ENCODE results near the gene TUT4.

Gene TUT4

GRCh38 chr1:52511851-52512615, 40.9 kb downstream of the TUT4 start:
- Histone ChIP-seq H3K36me3 (ENCODE audit: control insufficient read depth, insufficient read depth, low read length) (peaks cover 6% of the 10 kb centered on the region), H3K27me3 (ENCODE audit: control insufficient read depth, insufficient read depth, low read length, poor library complexity, severe bottlenecking) (no peaks in the 10 kb centered on the region), H3K4me3 (ENCODE audit: insufficient read depth, low read depth, low read length) (no peak overlapping the region), H3K9me3 (ENCODE audit: control insufficient read depth, low read length) (no peaks in the 10 kb centered on the region), H3K4me1 (ENCODE audit: control insufficient read depth, insufficient read depth, low read length) (no peaks in the 10 kb centered on the region), H3K27ac (ENCODE audit: insufficient read depth, low read depth, low read length, poor library complexity, severe bottlenecking) (no peak overlapping the region)
- WGBS, 2 experiments: 95 to 100% methylated on average over 2 of the region's 2 CpGs

DNA sequence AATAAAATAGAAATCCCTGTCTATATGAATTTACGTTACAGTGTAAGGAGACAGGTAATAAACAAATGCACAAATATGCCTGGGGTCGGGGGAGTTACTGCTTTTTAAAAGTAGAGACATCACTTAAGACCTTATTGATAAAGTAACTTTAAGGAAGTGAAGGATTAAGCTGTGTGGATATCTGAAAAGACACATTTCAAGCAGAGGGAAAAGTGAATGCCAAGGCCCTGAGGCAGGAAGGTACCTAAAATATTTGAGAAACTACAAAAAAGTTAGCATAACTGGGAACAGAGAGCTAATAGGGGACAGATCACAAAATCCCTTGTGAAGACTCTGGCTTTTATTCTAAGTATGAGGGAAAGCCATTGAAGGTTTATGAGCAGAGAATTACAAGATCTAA, 41.5 kb downstream of the TUT4 start:
- Histone ChIP-seq H3K27ac (ENCODE audit: insufficient read depth, low read depth, low read length, poor library complexity, severe bottlenecking) (no peak overlapping the region), H3K4me3 (ENCODE audit: insufficient read depth, low read depth, low read length) (no peak overlapping the region), H3K36me3 (ENCODE audit: control insufficient read depth, insufficient read depth, low read length) (peaks cover 6% of the 10 kb centered on the region), H3K4me1 (ENCODE audit: control insufficient read depth, insufficient read depth, low read length) (no peaks in the 10 kb centered on the region), H3K27me3 (ENCODE audit: control insufficient read depth, insufficient read depth, low read length, poor library complexity, severe bottlenecking) (no peaks in the 10 kb centered on the region), H3K9me3 (ENCODE audit: control insufficient read depth, low read length) (no peaks in the 10 kb centered on the region)
- WGBS, 2 experiments: 95 to 100% methylated on average over 2 of the region's 2 CpGs

DNA sequence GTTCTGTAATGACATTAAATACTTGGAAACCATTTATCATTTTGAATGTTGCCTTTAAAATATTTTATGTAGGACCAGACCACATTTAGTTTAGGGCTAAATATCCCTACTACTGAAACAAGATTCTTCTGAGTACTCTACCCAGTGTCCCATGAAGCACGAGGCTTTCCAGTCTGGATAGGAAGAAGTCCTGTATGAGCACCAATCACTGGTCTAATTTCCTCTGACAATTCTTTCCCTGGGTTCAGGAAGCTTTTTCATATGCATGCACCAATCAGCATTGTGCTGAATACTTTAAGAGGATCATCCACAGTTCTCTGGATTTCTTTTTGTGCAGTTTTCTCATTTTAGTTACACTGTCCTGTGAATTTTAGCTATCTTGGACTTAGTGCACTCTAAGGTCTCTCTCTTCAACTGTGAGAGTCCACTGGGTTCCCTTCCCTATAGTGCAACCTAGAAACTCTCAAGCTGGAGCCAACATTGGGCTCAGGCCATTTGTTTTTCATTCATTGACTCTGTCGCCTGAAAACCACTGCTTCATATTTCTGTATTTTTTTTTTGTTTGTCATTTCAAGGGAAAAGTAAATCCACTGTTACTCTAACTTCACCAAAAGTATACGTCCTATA, 45.9 kb downstream of the TUT4 start:
- no peaks in the 10 kb centered on the region for H3K4me1 ChIP-seq (ENCODE audit: control insufficient read depth, insufficient read depth, low read length)
- H3K36me3 ChIP-seq (ENCODE audit: control insufficient read depth, insufficient read depth, low read length): peaks cover 2% of the 10 kb centered on the region
- H3K4me3 ChIP-seq (ENCODE audit: insufficient read depth, low read depth, low read length): no peak overlapping the region
- H3K27ac ChIP-seq (ENCODE audit: insufficient read depth, low read depth, low read length, poor library complexity, severe bottlenecking): no peak overlapping the region
- no peaks in the 10 kb centered on the region for H3K9me3 ChIP-seq (ENCODE audit: control insufficient read depth, low read length)
- no peaks in the 10 kb centered on the region for H3K27me3 ChIP-seq (ENCODE audit: control insufficient read depth, insufficient read depth, low read length, poor library complexity, severe bottlenecking)
- WGBS, 2 experiments: 68 to 84% methylated on average over 3 of the region's 3 CpGs

DNA sequence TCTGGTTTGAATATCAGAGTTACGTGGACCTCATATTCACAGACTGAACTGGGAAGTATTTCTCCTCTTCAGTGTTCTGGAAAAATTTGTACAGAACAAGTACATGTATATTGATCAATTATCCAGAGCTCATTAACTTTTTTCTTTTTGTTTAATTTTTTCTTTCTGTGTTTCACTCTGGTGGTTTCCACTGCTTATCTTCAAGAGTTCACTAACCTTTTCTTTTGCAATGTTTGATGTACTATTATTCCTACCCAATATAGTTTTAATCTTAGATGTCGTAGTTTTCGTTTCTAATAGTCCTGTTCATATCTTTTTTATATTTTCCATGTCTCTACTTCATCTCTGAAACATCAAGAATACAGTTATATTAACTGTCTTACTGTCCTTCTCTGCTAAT, 46.5 kb downstream of the TUT4 start:
- 96% methylated on average over 3 of the region's 3 CpGs for WGBS, 2 experiments
- H3K4me3 ChIP-seq (ENCODE audit: insufficient read depth, low read depth, low read length): no peak overlapping the region
- H3K36me3 ChIP-seq (ENCODE audit: control insufficient read depth, insufficient read depth, low read length): peaks cover 2% of the 10 kb centered on the region
- no peaks in the 10 kb centered on the region for H3K9me3 ChIP-seq (ENCODE audit: control insufficient read depth, low read length)
- H3K4me1 ChIP-seq (ENCODE audit: control insufficient read depth, insufficient read depth, low read length): no peaks in the 10 kb centered on the region
- H3K27me3 ChIP-seq (ENCODE audit: control insufficient read depth, insufficient read depth, low read length, poor library complexity, severe bottlenecking): no peaks in the 10 kb centered on the region
- H3K27ac ChIP-seq (ENCODE audit: insufficient read depth, low read depth, low read length, poor library complexity, severe bottlenecking): no peak overlapping the region

- H3K27me3 ChIP-seq (ENCODE audit: control insufficient read depth, insufficient read depth, low read length, poor library complexity, severe bottlenecking): no peaks in the 10 kb centered on the region
- H3K4me1 ChIP-seq (ENCODE audit: control insufficient read depth, insufficient read depth, low read length): no peaks in the 10 kb centered on the region
- no peaks in the 10 kb centered on the region for H3K9me3 ChIP-seq (ENCODE audit: control insufficient read depth, low read length)
- no peak overlapping the region for H3K27ac ChIP-seq (ENCODE audit: insufficient read depth, low read depth, low read length, poor library complexity, severe bottlenecking)
- peaks cover 2% of the 10 kb centered on the region for H3K36me3 ChIP-seq (ENCODE audit: control insufficient read depth, insufficient read depth, low read length)
- no peak overlapping the region for H3K4me3 ChIP-seq (ENCODE audit: insufficient read depth, low read depth, low read length)
- WGBS, 2 experiments: 86 to 96% methylated on average over 1 of the region's 1 CpG
Measured at GRCh38 chr1:52504720-52505119, 48.2 kb downstream of the TUT4 start.

DNA sequence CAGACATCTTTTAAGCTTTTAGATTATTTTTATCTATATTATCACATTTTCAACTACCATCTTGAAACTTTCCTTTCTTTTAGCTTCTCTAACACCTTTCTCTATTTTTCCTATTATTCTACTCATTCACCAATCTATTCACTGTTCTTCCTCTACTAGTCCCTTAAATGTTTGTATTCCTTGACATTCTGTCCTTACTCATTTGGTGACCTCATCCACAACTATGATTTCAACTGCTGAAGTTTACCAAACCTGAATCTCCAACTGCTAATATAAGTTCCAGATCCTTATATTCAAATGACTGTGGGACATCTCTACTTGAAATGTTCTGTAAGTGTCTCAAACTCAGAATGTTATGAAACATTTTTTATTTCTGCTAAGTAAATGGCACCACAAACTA, 49.2 kb downstream of the TUT4 start:
- Histone ChIP-seq H3K27ac (ENCODE audit: insufficient read depth, low read depth, low read length, poor library complexity, severe bottlenecking) (no peak overlapping the region), H3K9me3 (ENCODE audit: control insufficient read depth, low read length) (no peaks in the 10 kb centered on the region), H3K4me1 (ENCODE audit: control insufficient read depth, insufficient read depth, low read length) (no peaks in the 10 kb centered on the region), H3K27me3 (ENCODE audit: control insufficient read depth, insufficient read depth, low read length, poor library complexity, severe bottlenecking) (no peaks in the 10 kb centered on the region), H3K4me3 (ENCODE audit: insufficient read depth, low read depth, low read length) (no peak overlapping the region), H3K36me3 (ENCODE audit: control insufficient read depth, insufficient read depth, low read length) (peaks cover 2% of the 10 kb centered on the region)

GRCh38 chr1:52502789-52503188, 50.1 kb downstream of the TUT4 start:
- H3K27me3 ChIP-seq (ENCODE audit: control insufficient read depth, insufficient read depth, low read length, poor library complexity, severe bottlenecking): no peaks in the 10 kb centered on the region
- H3K4me1 ChIP-seq (ENCODE audit: control insufficient read depth, insufficient read depth, low read length): no peaks in the 10 kb centered on the region
- no peak overlapping the region for H3K27ac ChIP-seq (ENCODE audit: insufficient read depth, low read depth, low read length, poor library complexity, severe bottlenecking)
- H3K4me3 ChIP-seq (ENCODE audit: insufficient read depth, low read depth, low read length): no peak overlapping the region
- 93 to 98% methylated on average over 5 of the region's 5 CpGs for WGBS, 2 experiments
- no peaks in the 10 kb centered on the region for H3K9me3 ChIP-seq (ENCODE audit: control insufficient read depth, low read length)
- peaks cover 2% of the 10 kb centered on the region for H3K36me3 ChIP-seq (ENCODE audit: control insufficient read depth, insufficient read depth, low read length)

GRCh38 chr1:52487632-52488031, 65.3 kb downstream of the TUT4 start:
- Histone ChIP-seq H3K27me3 (ENCODE audit: control insufficient read depth, insufficient read depth, low read length, poor library complexity, severe bottlenecking) (no peaks in the 10 kb centered on the region), H3K36me3 (ENCODE audit: control insufficient read depth, insufficient read depth, low read length) (peaks cover 3% of the 10 kb centered on the region), H3K27ac (ENCODE audit: insufficient read depth, low read depth, low read length, poor library complexity, severe bottlenecking) (no peak overlapping the region), H3K4me3 (ENCODE audit: insufficient read depth, low read depth, low read length) (no peak overlapping the region), H3K4me1 (ENCODE audit: control insufficient read depth, insufficient read depth, low read length) (no peaks in the 10 kb centered on the region), H3K9me3 (ENCODE audit: control insufficient read depth, low read length) (no peaks in the 10 kb centered on the region)
- 100% methylated on average over 2 of the region's 2 CpGs for WGBS, 2 experiments

DNA sequence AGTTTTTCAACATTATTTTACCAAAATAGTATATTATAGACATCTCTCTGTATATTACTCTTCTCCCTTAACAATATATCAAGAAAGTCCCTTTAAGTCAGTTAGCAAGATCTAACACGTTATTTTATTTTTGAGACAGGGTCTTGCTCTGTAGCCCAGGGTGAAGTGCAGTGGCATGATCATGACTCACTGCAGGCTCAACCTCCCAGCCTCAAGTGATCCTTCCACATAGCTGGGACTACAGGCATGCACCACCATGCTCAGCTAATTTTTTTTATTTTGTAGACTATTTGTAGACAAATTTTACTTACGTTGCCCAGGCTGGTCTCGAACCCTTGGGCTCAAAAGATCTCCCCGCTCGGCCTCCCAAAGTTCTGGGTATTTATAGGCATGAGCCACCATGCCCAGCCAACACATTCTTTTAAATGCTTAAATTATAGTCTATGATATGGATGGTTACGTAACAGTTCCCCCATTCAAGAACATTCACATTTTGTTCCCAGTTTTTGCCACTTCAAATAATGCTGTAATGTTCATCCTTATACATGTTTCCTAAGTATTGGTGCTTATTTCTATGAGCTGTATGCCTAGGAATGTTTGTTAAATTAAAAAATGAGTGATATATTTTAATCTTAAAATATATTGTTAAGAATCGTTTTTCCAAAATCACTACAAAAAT, 70.4 kb downstream of the TUT4 start:
- no peaks in the 10 kb centered on the region for H3K4me1 ChIP-seq (ENCODE audit: control insufficient read depth, insufficient read depth, low read length)
- H3K9me3 ChIP-seq (ENCODE audit: control insufficient read depth, low read length): no peaks in the 10 kb centered on the region
- H3K4me3 ChIP-seq (ENCODE audit: insufficient read depth, low read depth, low read length): no peak overlapping the region
- H3K27ac ChIP-seq (ENCODE audit: insufficient read depth, low read depth, low read length, poor library complexity, severe bottlenecking): no peak overlapping the region
- H3K36me3 ChIP-seq (ENCODE audit: control insufficient read depth, insufficient read depth, low read length): peaks cover 3% of the 10 kb centered on the region
- 92 to 97% methylated on average over 5 to 7 of the region's 7 CpGs for whole genome bisulfite sequencing, 2 experiments
- no peaks in the 10 kb centered on the region for H3K27me3 ChIP-seq (ENCODE audit: control insufficient read depth, insufficient read depth, low read length, poor library complexity, severe bottlenecking)

DNA sequence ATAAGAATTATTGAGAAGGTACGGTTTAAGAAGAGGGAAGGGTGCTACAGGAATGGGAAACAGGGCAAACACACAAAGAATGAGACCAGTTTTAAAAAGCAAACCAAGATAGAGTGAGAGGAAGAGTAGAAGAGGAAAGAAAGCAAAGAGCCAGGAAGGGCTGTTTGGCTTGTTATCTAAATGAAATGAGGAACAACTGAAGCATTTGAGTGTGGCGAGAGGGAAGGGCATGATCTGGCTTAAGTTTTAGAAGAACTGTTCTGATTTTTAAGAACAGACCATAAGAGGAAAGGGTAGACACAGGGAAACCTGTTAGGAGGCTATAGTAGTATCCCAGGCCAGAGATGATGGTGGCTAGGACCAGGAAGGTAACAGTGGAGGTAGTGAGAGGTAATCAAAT, 73.8 kb downstream of the TUT4 start:
- Histone ChIP-seq H3K27ac (ENCODE audit: insufficient read depth, low read depth, low read length, poor library complexity, severe bottlenecking) (no peak overlapping the region), H3K4me3 (ENCODE audit: insufficient read depth, low read depth, low read length) (no peak overlapping the region), H3K9me3 (ENCODE audit: control insufficient read depth, low read length) (no peaks in the 10 kb centered on the region), H3K27me3 (ENCODE audit: control insufficient read depth, insufficient read depth, low read length, poor library complexity, severe bottlenecking) (no peaks in the 10 kb centered on the region), H3K36me3 (ENCODE audit: control insufficient read depth, insufficient read depth, low read length) (peaks cover 11% of the 10 kb centered on the region), H3K4me1 (ENCODE audit: control insufficient read depth, insufficient read depth, low read length) (no peaks in the 10 kb centered on the region)
- WGBS, 2 experiments: 96% methylated on average over 2 of the region's 2 CpGs

All from ectodermal cell (in vitro differentiated cells).